HepG2 (cell line): ENCODE measurements around the gene DELE1. TPM values are rescaled to one million over a fixed set of nuclear protein-coding genes. Genes with fewer than 3 reads are reported as not detected.

ENCODE experiments used
- ATAC-seq: fragments of 200-7000 bp; cut with Tn5 transposase; 3 replicates; pipeline ENCODE4 v1.9.1; 2020; ENCODE audit warnings: mild to moderate bottlenecking, moderate library complexity
- BruUV-seq: library from RNA; stranded (reverse); fragments of 400-500 nt; replicated peaks from 2 replicates; lab custom pipeline; 2021; lab: Mats Ljungman, UMichigan
- CTCF ChIA-PET: fragments of 300-600 bp; formaldehyde crosslinking; extraction: SDS; loops from one replicate; lab custom pipeline; 2021; ENCODE audit warnings: low total read pairs, inconsistent platforms, low intra/inter-chr PET ratio; lab: Yijun Ruan, JAX
- POLR2A ChIA-PET: fragments of 350-600 bp; sonication (Branson Sonifier 250); formaldehyde crosslinking; loops from one replicate; lab custom pipeline; 2020; ENCODE audit warnings: antibody characterized with exemption, inconsistent platforms; lab: Yijun Ruan, JAX
- DNase-seq: peaks from one replicate; pipeline ENCODE4 v3.0.0-alpha.2; 2015; ENCODE audit warnings: low spot score
- FAIRE-seq: peaks from 3 replicates; lab custom pipeline; 2011; peaks lifted over from hg19 to GRCh38; lab: Jason Lieb, UNC
- H2AFZ ChIP-seq: one replicate; pipeline ENCODE4 v1.6.1; 2011; ENCODE audit warnings: low read length, inconsistent platforms
- H3K27ac ChIP-seq: fragments of 300-600 bp; 3 replicates; pipeline ENCODE4 v1.8.0; 2011; ENCODE audit warnings: mixed run types, mild to moderate bottlenecking, mixed read lengths, low read length, inconsistent platforms; ENCODE audit not compliant: insufficient read depth; ENCODE audit errors: extremely low read length
- H3K27me3 ChIP-seq, 2 experiments: fragments of 200-600 bp in 1 of 2; 2 replicates in 1 of 2; 3 replicates in 1 of 2; pipeline versions ENCODE4 v1.6.0 to v1.8.0; 2011; ENCODE audit warnings: low read length in 2 of 2, mild to moderate bottlenecking in 2 of 2, moderate library complexity in 2 of 2, inconsistent platforms in 1 of 2; ENCODE audit not compliant: insufficient read depth in 2 of 2, control insufficient read depth in 1 of 2
- H3K36me3 ChIP-seq, 2 experiments: fragments of 200-600 bp in 1 of 2; replicated peaks in 1 of 2; 2 replicates in 1 of 2; 3 replicates in 1 of 2; pipeline versions ENCODE4 v1.5.1 to v1.8.0; 2011; ENCODE audit warnings: low read length in 2 of 2, inconsistent platforms in 1 of 2; ENCODE audit not compliant: insufficient read depth in 2 of 2, control insufficient read depth in 1 of 2
- H3K4me1 ChIP-seq: 2 replicates; pipeline ENCODE4 v1.5.1; 2012; ENCODE audit warnings: low read length, inconsistent platforms; ENCODE audit not compliant: insufficient read depth
- H3K4me2 ChIP-seq: 2 replicates; pipeline ENCODE4 v1.6.0; 2011; ENCODE audit warnings: low read depth, low read length, inconsistent platforms
- H3K4me3 ChIP-seq, 3 experiments: fragments of 200-600 bp in 1 of 3; sonication (generic), shearing (Covaris generic) in 1 of 3; replicated peaks in 1 of 3; 2 replicates each; pipeline ENCODE4 v1.5.1; 2011 to 2016; ENCODE audit warnings: low read length in 3 of 3, inconsistent platforms in 2 of 3, low read depth in 2 of 3, mild to moderate bottlenecking in 2 of 3, control low read depth in 1 of 3, mixed read lengths in 1 of 3; ENCODE audit not compliant: insufficient read depth in 1 of 3
- H3K79me2 ChIP-seq: one replicate; pipeline ENCODE4 v1.6.1; 2011; ENCODE audit warnings: low read length, inconsistent platforms; ENCODE audit not compliant: insufficient read depth
- H3K9ac ChIP-seq: 2 replicates; pipeline ENCODE4 v1.6.0; 2011; ENCODE audit warnings: mild to moderate bottlenecking, low read depth, low read length, inconsistent platforms; ENCODE audit not compliant: insufficient read depth
- H3K9me3 ChIP-seq: 2 replicates; pipeline ENCODE4 v1.5.1; 2012; ENCODE audit warnings: mild to moderate bottlenecking, low read length
- H4K20me1 ChIP-seq: 2 replicates; pipeline ENCODE4 v1.6.0; 2011; ENCODE audit warnings: inconsistent platforms, mild to moderate bottlenecking, low read length, moderate library complexity; ENCODE audit not compliant: insufficient read depth
- ARID2 ChIP-seq: sonication (generic); formaldehyde crosslinking; IDR thresholded peaks from 2 replicates; pipeline ENCODE4 v1.8.1; 2022; ENCODE audit warnings: mild to moderate bottlenecking, missing genetic modification reagents, borderline replicate concordance
- ARNT2 ChIP-seq: sonication (generic); formaldehyde crosslinking; IDR thresholded peaks from 2 replicates; pipeline ENCODE4 v1.8.0; 2022; ENCODE audit warnings: mild to moderate bottlenecking, low read depth, missing genetic modification reagents, moderate library complexity
- BCLAF1 ChIP-seq: fragments of 450-650 bp; IDR thresholded peaks from 2 replicates; pipeline ENCODE4 v1.6.1; 2017; ENCODE audit warnings: mild to moderate bottlenecking
- BRCA1 ChIP-seq: sonication (generic); formaldehyde crosslinking; IDR thresholded peaks from 2 replicates; pipeline ENCODE4 v1.4.0; 2020; ENCODE audit warnings: missing genetic modification reagents
- ERF ChIP-seq: IDR thresholded peaks from 2 replicates; pipeline ENCODE4 v1.6.1; 2018; ENCODE audit warnings: missing biosample characterization, missing genetic modification reagents
- HDAC2 ChIP-seq: sonication (generic); formaldehyde crosslinking; IDR thresholded peaks from 2 replicates; pipeline ENCODE4 v1.4.0; 2020; ENCODE audit warnings: missing genetic modification reagents
- HNF1B ChIP-seq: sonication (generic); formaldehyde crosslinking; IDR thresholded peaks from 2 replicates; pipeline ENCODE4 v1.5.1; 2020; ENCODE audit warnings: mild to moderate bottlenecking, moderate library complexity, missing genetic modification reagents
- MBNL3 ChIP-seq: fragments of 250-450 bp; sonication (Bioruptor Pico); conservative IDR thresholded peaks from 2 replicates; pipeline ENCODE4 v1.8.0; 2022; ENCODE audit warnings: mild to moderate bottlenecking, inconsistent platforms
- MTA1 ChIP-seq: sonication (generic); formaldehyde crosslinking; IDR thresholded peaks from 2 replicates; pipeline ENCODE4 v1.4.0; 2020; ENCODE audit warnings: missing genetic modification reagents, mild to moderate bottlenecking, borderline replicate concordance
- RFX3 ChIP-seq: IDR thresholded peaks from 2 replicates; pipeline ENCODE4 v1.6.1; 2016; ENCODE audit warnings: missing biosample characterization, missing genetic modification reagents
- ZMYM3 ChIP-seq: sonication (generic); formaldehyde crosslinking; IDR thresholded peaks from 2 replicates; pipeline ENCODE4 v1.5.1; 2020; ENCODE audit warnings: mild to moderate bottlenecking, missing genetic modification reagents
- ZNF160 ChIP-seq: sonication (generic); formaldehyde crosslinking; IDR thresholded peaks from 2 replicates; pipeline ENCODE4 v1.8.0; 2022; ENCODE audit warnings: mild to moderate bottlenecking, inconsistent platforms, missing genetic modification reagents
- ZNF367 ChIP-seq: sonication (generic); formaldehyde crosslinking; IDR thresholded peaks from 2 replicates; pipeline ENCODE4 v1.4.0; 2020; ENCODE audit warnings: missing genetic modification reagents, borderline replicate concordance
- ZNF501 ChIP-seq: sonication (generic); formaldehyde crosslinking; IDR thresholded peaks from 2 replicates; pipeline ENCODE4 v1.5.1; 2020; ENCODE audit warnings: mild to moderate bottlenecking, moderate library complexity, missing genetic modification reagents
- ZNF724P ChIP-seq: sonication (generic); formaldehyde crosslinking; IDR thresholded peaks from 2 replicates; pipeline ENCODE4 v1.8.0; 2022; ENCODE audit warnings: missing genetic modification reagents, borderline replicate concordance
- WGBS: methylation state at CpG from one replicate; pipeline ENCODE4 v1.1.6; 2017; ENCODE audit warnings: low lambda C conversion rate; 5-methylcytosine and 5-hydroxymethylcytosine counted together
- in situ Hi-C: cut with HindIII; loops from 2 replicates; pipeline ENCODE4 v1.10.0; 2017; ENCODE audit warnings: low pct_unique_long_range_greater_than_20kb; ENCODE audit not compliant: extremely low pct_ligation_motif_present
- intact Hi-C: fragments of 100-400 bp; cut with micrococcal nuclease; formaldehyde crosslinking; loops from one replicate; pipeline ENCODE4 v1.10.0; 2022; ENCODE audit not compliant: unreplicated experiment
- polyA plus RNA-seq, 8 experiments: library from polyadenylated mRNA; depleted of rRNA in 3 of 8; stranded (reverse) in 7 of 8; unstranded in 1 of 8; fragments of >200 nt; fragmentation: Illumina TruSeq in 4 of 8; extraction: Trizol in 4 of 8; gene quantifications; 2 replicates each; pipeline versions ENCODE4 v1.2.1 to v1.2.3, GENCODE V29; 2011 to 2016; ENCODE audit warnings: low read depth in 4 of 8, missing spikeins in 1 of 8, mixed read lengths in 1 of 8; ENCODE audit not compliant: insufficient read depth in 1 of 8
- total RNA-seq, 5 experiments: library from RNA; depleted of rRNA; stranded (reverse); fragments of >200 nt; fragmentation: Illumina TruSeq; extraction: Trizol; gene quantifications; 2 replicates each; pipeline ENCODE4 v1.2.3, GENCODE V29; 2016; ENCODE audit warnings: low read depth in 1 of 5
- TF ChIP-seq, protein P1 (sequence below): IDR thresholded peaks from 2 replicates; pipeline ENCODE4 v1.6.1; 2016; ENCODE audit warnings: mild to moderate bottlenecking
- TF ChIP-seq, protein P2 (sequence below): sonication (generic); formaldehyde crosslinking; conservative IDR thresholded peaks from 2 replicates; pipeline ENCODE4 v1.4.0; 2020; ENCODE audit warnings: missing genetic modification reagents

DELE1 gene
- total and polyA plus RNA-seq, 2 of the 13 experiments (the other 11 are each of a cell fraction or from before 2014, with no cell fraction given), result 57.5 to 90.3 TPM

DNA sequence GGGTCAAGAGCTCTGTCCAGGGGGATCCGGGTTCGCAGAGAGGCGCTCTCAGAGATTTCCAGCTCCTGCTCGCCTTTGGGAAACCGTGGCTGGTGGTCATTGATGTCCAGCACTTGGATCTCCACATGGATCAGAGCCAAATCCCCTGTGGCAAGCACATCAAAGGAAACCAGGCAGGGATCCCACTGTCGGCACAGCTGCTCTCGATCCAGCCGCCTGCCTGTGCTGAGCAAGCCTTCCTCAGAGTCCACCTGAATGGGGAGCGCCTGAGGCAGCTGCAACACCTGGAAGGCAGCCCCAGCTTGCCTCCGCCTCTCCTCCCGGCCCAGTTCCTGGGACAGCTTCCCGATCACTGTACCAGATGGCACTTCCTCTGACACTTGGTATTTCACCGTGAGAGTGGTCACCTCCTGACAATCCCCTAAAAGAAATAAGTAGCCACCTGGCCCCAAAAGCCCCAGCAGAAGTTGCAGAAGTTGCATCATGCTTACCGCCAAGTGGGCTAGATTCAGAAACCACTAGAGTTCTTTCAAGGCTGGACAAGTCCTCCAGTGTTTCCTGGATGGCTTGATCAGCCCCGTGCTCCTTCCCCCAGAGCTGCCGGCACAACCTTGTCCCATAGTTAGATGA is 33.8 kb downstream of the DELE1 start:
- Histone ChIP-seq H3K27ac (no peak overlapping the region), H3K9ac (no peak overlapping the region), H3K36me3 (no peaks in the 10 kb centered on the region), H2AFZ (no peak overlapping the region), H3K4me3 (no peak overlapping the region), H3K9me3 (no peaks in the 10 kb centered on the region), H3K27me3 (peaks cover 0 to 28% of the 10 kb centered on the region in 2 experiments; a peak in 4 of 5 replicates), H3K4me2 (no peak overlapping the region), H3K79me2 (no peaks in the 10 kb centered on the region), H4K20me1 (no peaks in the 10 kb centered on the region), H3K4me1 (peaks cover 19% of the 10 kb centered on the region)
- BruUV-seq, result no TSS peak
- POLR2A ChIA-PET, result interaction anchor here (0.8 to 1.8 kb wide), 2 partner anchors 11 to 12 kb away, joined by 3 to 4 read pairs; partner anchors contain the start of gene RNF14
- DNase-seq (no peak), ATAC-seq (no peak), FAIRE-seq (no peak)
- WGBS, result 10% methylated on average over 5 of the region's 16 CpGs
- intact Hi-C loops (no loop called here), in situ Hi-C loops (loop anchor here (5.0 kb wide), 1 partner anchor 270 kb away; no protein-coding TSS in a partner anchor)
- CTCF ChIA-PET, result no interaction called here
- TF ChIP-seq ARID2 (CRISPR knock-in tag) (no peak), BCLAF1 (no peak), HDAC2 (CRISPR knock-in tag) (no peak), ZNF367 (CRISPR knock-in tag) (no peak), MBNL3 (no peak), HNF1B (CRISPR knock-in tag) (no peak), ERF (CRISPR knock-in tag) (no peak), RFX3 (CRISPR knock-in tag) (no peak), ZNF160 (no peak), ZNF501 (CRISPR knock-in tag) (no peak), ZMYM3 (CRISPR knock-in tag) (no peak), BRCA1 (CRISPR knock-in tag) (no peak), MTA1 (no peak), ARNT2 (CRISPR knock-in tag) (no peak), ZNF724P (CRISPR knock-in tag) (no peak)
- TF ChIP-seq, protein P1, sequence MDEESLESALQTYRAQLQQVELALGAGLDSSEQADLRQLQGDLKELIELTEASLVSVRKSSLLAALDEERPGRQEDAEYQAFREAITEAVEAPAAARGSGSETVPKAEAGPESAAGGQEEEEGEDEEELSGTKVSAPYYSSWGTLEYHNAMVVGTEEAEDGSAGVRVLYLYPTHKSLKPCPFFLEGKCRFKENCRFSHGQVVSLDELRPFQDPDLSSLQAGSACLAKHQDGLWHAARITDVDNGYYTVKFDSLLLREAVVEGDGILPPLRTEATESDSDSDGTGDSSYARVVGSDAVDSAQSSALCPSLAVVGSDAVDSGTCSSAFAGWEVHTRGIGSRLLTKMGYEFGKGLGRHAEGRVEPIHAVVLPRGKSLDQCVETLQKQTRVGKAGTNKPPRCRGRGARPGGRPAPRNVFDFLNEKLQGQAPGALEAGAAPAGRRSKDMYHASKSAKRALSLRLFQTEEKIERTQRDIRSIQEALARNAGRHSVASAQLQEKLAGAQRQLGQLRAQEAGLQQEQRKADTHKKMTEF (CRISPR knock-in tag), result no peak
- TF ChIP-seq, protein P2, sequence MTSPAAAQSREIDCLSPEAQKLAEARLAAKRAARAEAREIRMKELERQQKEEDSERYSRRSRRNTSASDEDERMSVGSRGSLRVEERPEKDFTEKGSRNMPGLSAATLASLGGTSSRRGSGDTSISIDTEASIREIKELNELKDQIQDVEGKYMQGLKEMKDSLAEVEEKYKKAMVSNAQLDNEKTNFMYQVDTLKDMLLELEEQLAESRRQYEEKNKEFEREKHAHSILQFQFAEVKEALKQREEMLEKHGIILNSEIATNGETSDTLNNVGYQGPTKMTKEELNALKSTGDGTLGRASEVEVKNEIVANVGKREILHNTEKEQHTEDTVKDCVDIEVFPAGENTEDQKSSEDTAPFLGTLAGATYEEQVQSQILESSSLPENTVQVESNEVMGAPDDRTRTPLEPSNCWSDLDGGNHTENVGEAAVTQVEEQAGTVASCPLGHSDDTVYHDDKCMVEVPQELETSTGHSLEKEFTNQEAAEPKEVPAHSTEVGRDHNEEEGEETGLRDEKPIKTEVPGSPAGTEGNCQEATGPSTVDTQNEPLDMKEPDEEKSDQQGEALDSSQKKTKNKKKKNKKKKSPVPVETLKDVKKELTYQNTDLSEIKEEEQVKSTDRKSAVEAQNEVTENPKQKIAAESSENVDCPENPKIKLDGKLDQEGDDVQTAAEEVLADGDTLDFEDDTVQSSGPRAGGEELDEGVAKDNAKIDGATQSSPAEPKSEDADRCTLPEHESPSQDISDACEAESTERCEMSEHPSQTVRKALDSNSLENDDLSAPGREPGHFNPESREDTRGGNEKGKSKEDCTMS (CRISPR knock-in tag), result no peak
